HG03469 (cell line): ENCODE results near the gene SLC24A5.

ENCODE experiments used
- ATAC-seq: cut with Tn5 transposase; IDR thresholded peaks from one replicate; pipeline ENCODE4 v1.9.1; 2021; ENCODE audit warnings: mild to moderate bottlenecking, moderate library complexity, moderate number of reproducible peaks; ENCODE audit not compliant: unreplicated experiment

Gene SLC24A5

GRCh38 chr15:48109856-48110531 is 10.8 kb upstream of the SLC24A5 start:
- no peak for ATAC-seq

DNA sequence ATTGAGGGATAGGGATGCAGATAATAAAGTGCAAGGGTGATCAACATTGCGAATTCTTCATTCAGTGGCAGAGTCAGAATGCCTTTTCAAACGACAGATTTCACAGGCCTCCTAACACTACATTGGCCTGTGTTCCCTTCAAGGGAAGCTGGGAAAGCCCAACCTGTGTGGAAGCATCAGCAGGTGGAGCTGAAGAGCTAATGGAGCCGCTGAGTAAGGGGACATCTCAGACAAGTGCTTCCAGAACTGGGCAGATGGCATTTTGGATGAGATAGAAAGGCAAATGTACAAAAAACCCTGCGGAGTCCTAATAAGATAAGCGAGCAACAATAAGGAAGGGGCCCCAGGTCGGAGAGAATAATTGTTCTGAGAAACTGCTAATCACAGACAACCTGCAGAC is 8.5 kb upstream of the SLC24A5 start:
- ATAC-seq, result no peak

- no peak for ATAC-seq
Observed at GRCh38 chr15:48119277-48119676, 1.5 kb upstream of the SLC24A5 start.

DNA sequence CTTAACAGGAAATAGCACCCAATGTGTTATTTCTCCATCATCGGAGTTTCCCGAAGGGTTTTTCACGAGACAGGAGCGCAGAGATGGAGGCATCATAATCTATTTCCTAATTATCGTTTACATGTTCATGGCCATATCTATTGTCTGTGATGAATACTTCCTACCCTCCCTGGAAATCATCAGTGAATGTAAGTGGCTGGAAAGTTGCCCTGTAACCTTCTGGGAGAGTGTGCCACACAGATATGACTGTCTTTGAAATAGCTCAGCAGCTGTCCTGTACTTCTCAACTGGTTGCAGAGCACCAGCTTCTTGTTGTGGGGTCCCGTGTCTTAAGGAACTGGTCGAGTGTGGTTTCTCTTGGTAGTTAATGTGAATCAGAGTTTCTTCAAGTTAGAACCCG is 1.1 kb downstream of the SLC24A5 start:
- no peak for ATAC-seq

DNA sequence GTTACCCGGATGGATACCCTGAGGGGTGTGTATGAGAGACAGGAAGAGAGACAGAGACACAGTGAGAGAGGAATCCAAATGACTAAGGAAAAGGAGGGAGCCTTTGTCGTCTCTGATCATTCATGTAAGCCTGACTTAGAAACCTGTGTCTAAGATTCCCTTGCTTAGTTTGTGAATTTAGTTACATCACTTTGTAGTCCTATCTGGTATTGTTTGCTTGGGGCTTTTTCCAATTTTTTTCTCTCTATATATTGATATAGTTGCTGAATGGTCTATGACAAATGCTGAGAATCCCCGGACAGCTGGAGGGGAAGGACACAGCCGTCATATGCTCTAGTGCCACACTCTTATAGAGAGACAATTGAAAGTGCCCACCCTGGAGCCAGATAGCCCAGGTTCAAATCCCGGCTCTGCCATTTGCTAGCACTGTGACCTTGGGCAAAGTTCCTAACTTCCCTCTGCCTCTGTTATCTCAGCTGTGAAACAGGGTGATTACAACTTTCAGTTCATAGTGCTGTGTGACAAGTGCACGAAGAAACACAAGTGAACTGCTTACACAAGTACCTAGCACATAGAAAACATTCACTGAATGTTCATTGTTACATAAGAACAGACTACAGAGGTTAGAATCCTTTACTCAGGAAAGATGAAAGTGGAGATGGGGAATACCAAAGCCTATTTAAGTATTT is 6.0 kb downstream of the SLC24A5 start:
- ATAC-seq, result no peak

DNA sequence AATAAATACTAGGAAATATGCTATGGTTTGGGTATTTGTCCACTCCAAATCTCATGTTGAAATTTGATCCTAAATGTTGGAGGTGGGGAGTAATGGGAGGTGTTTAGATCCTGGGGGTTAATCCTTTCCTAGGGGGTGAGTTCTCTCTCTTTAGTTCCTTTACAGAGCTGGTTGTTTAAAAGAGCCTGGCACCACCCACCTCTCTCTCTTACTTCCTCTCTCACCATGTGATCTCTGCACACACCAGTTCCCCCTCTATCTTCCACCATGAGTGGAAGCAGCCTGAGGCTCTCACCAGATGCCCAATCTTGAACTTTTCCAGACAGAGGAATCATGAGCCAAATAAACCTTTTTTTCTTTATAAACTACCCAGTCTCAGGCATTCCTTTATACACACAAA is 10.5 kb downstream of the SLC24A5 start:
- no peak for ATAC-seq

DNA sequence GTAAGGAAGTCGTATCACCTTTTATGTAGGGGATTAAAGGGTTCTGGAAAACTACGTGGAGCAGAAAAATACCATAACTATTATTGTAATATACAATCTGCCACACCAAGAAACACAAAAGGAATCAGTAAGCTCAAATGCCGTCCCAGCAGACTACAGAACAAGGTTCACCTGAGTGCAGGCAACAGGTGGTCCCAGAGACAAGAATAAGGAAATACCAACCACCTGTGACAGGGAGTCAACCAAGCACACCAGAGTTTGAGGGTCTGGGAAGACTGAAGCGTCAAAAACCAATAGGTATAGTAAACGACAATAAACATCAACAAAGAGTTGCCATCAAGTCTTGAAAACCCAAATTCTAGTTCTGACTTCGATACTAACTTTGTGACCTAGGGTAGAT is 12.1 kb downstream of the SLC24A5 start:
- ATAC-seq, result no peak

DNA sequence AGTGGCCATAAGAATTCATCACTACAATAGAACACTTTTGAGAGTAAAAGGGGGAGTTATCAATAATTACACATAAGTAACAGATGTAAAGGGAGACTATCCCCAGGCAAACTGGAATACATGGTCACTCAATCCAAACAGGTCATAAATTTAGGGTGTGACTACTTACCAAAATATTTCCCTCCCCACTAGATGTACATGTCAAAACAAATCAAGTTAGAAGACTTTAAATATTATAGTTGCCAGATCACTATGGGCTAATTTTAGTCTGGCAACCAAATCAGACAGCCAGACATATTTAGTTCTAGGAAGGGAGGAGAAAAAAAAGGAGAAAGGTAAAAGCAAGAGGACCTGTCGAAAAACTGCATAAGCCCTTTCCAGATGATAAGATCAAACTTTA is 23.1 kb downstream of the SLC24A5 start:
- no peak for ATAC-seq

DNA sequence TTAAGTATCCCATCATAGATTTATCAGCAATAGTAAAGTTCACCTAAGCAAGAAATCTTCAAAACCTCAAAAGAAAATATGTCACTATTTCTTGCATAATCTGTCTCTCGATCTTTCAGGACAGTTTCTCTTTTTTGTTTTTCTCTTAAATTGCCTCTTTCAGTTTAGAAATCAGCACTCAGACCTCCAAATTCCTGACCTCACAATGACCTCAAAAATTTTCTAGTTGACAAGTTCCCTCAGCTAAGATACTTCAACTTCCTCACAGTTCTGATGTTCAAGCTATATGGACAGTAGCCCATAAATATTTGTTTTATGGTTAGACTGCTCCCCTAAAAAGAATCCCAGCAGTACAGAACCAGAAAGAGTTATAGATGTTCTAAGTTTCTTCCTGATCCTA is 24.1 kb downstream of the SLC24A5 start:
- peak; percentile 60 for ATAC-seq

GRCh38 chr15:48145923-48146322 is 25.1 kb downstream of the SLC24A5 start:
- no peak for ATAC-seq

GRCh38 chr15:48147358-48147757 is 26.6 kb downstream of the SLC24A5 start:
- ATAC-seq, result no peak

GRCh38 chr15:48149858-48150257 is 29.1 kb downstream of the SLC24A5 start:
- no peak for ATAC-seq

DNA sequence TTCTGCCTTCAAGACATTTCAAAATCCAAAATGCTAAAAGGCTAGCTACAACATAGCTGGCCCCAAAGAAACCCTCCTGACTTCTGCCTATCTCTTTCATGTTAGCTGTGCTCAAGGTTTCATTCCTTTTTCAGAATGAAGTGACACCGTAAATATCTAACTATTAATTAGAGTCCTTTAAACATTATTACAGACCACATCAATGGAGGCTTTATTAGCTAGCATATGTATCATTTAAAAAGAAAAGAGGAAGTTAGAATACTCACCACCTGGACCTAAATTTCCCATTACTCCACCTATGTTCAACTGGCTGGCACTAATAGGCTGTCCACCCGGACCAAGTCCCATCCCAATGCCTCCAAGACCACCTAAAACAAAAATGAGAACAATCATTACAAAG is 32.7 kb downstream of the SLC24A5 start:
- no peak for ATAC-seq

DNA sequence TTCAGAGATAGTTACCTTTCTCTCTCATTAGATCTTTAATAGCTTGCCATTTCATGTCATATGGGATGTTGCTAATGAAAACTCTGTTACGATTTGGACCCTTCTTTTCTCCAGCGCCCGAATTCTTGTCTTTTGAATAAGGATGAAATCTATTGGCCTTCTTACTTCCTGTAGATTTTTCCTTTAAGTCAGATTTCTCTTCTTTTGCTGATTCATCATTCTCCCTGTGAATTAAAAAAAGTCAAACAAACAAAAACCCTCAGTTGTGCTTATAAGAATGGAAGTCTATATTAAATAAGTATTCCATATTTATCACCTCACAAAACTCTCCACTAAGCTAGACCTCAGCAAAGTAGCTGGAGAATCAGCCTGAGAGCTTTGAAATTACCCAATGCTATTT is 47.8 kb downstream of the SLC24A5 start:
- ATAC-seq, result no peak

DNA sequence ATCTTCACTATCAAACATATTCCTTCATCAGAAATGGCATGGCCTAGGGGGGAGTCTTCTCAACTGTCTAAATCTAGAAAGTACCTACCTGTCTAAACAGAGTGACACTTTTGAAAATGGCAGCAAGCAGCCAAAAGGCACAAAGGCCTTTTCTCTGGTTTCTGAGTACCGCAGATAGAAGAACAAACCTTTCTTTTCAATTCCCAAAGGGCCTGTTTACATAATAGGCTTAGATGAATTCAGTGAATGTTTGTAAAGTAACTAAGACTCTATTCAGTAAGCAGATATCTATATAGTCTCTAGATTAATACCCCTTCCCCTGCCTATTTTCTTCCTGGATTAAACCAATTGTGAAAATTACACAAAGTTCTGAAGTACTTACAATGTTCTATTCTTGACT is 50.2 kb downstream of the SLC24A5 start:
- no peak for ATAC-seq

DNA sequence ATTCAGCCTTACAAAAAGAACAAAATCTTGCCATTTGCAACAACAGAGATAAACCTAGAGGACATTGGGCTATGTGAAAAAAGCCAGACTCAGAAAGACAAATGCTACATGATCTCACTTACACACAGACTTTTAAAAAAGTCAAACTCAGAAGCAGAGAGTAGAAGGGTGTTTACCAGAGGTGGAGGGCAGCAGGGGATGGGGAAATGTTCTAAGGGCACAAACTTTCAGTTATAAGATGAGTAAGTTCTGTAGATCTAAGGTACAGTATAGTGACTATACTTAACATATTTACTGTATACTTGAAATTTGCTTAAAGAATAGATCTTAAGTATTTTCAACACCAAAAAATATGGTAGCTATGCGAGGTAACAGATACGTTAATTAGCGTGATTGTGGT is 54.3 kb downstream of the SLC24A5 start:
- no peak for ATAC-seq

GRCh38 chr15:48176112-48176511 is 55.3 kb downstream of the SLC24A5 start:
- ATAC-seq, result no peak

- ATAC-seq, result no peak
Observed at GRCh38 chr15:48176957-48177356, 56.2 kb downstream of the SLC24A5 start.

DNA sequence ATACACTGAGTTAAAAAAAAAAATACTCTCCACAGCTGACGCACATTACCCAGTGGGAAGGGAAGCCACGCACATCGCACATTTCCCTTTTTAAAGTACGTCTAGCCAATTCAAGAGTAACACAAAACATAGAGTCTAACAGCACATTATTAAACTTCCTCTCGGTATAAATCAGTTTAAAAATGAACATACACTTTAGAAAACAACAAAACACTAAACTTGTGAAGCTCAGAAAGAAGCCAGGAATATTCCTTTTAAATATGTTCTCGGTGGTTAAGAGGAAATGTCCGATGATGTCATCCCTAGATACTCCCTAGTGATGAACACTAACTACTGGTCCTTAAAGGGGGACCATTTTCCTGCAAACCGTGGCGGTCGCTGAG is 56.6 kb downstream of the SLC24A5 start:
- peak; percentile 51 for ATAC-seq

DNA sequence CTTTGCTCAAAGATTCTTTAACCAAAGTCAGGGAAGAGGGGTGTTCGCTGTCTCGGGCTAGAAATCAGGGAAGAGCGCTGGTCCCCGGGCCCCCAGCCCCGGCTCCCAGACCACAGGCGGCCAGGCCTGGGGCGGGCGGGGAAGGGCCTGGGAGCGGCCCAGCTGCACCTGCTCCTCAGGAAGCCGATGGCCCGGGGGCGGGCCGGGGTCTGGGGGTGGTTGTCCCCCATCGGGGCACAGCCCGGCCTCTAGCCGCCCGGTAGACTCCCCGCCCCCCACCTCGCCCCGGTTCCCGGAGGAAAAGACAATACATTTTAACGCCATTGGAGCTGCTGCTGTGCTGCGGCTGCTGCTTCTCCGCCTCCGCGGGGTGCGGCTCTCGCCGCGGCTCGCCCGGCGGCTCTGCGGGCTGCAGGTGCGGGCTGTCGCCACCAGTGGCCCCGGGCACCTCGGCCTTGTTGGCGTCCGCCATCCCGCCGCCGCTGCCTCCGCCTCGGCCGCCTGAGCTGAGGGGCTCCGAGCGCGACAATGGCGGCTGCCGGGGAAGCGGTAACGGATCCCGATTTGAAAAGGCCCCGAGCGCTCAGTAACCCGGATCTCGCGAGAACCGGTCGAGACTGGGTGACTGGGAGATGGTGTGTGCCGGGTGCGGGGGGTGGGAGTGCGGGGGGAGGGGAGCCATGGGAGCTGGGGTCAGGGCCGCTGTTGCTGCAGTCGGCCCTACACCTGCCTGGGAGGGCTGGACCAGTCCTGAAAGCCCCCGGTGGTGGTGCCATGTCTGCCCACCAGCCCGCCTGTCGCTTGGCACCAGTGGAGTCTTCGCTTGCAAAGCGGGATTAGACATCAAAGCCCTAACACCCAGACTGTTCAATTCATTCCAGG is 57.2 kb downstream of the SLC24A5 start, which contains the start of gene MYEF2:
TSS of gene MYEF2 (minus strand) at position 530 of the 882 bp plus-strand sequence. CDS start at position 472, 58 bp downstream.
- ATAC-seq, result peak; percentile 59

DNA sequence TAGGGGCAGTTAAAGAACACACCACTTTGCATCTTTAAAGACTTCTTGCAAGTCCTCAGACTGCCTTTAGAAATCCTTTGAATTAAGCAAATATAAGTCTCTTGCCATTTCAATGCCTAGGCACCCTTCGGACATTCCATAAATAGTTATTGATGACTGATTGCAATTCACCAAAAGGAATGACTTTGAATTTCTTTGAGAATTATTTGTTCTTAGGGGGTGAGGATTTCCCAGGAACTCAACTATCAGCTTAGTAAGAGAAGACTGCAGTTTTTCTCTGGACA is 57.8 kb downstream of the SLC24A5 start:
- no peak for ATAC-seq

DNA sequence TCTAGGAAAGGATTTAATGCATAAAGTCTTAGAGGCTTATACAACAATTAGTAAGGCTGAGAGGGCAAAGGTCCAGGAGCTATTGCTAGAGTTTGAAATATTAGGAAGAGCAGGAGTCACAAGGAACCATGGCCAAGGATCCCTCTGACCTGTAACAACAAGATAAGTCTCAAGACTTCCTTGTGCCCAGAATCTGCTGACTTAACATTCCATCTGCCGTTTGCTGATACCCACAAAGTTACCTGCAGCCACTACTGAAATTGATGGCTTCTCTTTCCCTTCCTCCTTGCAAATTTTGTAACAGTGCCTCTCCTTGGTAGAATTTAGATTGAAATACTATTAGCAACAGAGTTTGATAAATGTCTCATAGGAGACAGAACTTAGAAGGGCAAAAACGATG is 62.0 kb downstream of the SLC24A5 start:
- no peak for ATAC-seq
